ENCODE results near the gene CCNYL1.
"Not testable (repeated sequence)": the region's sequence is repeated elsewhere in the genome, so short reads cannot be mapped to it uniquely, and the experiment has no call there.

The CCNYL1 gene

GRCh38 chr2:207688597-207688996 is 22.8 kb upstream of the CCNYL1 start:
- Mint-ChIP-seq H3K9me3 (no peaks in the 10 kb centered on the region), H3K4me1 (ENCODE audit: low read depth) (peaks cover 7% of the 10 kb centered on the region), H3K36me3 (ENCODE audit: low read depth) (no peaks in the 10 kb centered on the region), H3K4me3 (no peak overlapping the region), H3K27ac (no peak overlapping the region), H3K27me3 (ENCODE audit: low read depth) (peaks cover under 1% of the 10 kb centered on the region)
- no peak for DNase-seq (ENCODE audit: low spot score)

GRCh38 chr2:207690845-207691461 is 20.5 kb upstream of the CCNYL1 start:
- not testable (repeated sequence) for H3K4me1 Mint-ChIP-seq (ENCODE audit: low read depth); H3K4me3 Mint-ChIP-seq; DNase-seq (ENCODE audit: low spot score); H3K9me3 Mint-ChIP-seq; H3K36me3 Mint-ChIP-seq (ENCODE audit: low read depth); H3K27ac Mint-ChIP-seq; H3K27me3 Mint-ChIP-seq (ENCODE audit: low read depth)

GRCh38 chr2:207692206-207693065 is 19.0 kb upstream of the CCNYL1 start:
- H3K27me3 Mint-ChIP-seq (ENCODE audit: low read depth), result peaks cover 1% of the 10 kb centered on the region
- no peaks in the 10 kb centered on the region for H3K36me3 Mint-ChIP-seq (ENCODE audit: low read depth)
- peaks cover 9% of the 10 kb centered on the region for H3K4me1 Mint-ChIP-seq (ENCODE audit: low read depth)
- DNase-seq (ENCODE audit: low spot score), result peak; percentile 19
- no peak overlapping the region for H3K27ac Mint-ChIP-seq
- H3K9me3 Mint-ChIP-seq, result no peaks in the 10 kb centered on the region
- no peak overlapping the region for H3K4me3 Mint-ChIP-seq

DNA sequence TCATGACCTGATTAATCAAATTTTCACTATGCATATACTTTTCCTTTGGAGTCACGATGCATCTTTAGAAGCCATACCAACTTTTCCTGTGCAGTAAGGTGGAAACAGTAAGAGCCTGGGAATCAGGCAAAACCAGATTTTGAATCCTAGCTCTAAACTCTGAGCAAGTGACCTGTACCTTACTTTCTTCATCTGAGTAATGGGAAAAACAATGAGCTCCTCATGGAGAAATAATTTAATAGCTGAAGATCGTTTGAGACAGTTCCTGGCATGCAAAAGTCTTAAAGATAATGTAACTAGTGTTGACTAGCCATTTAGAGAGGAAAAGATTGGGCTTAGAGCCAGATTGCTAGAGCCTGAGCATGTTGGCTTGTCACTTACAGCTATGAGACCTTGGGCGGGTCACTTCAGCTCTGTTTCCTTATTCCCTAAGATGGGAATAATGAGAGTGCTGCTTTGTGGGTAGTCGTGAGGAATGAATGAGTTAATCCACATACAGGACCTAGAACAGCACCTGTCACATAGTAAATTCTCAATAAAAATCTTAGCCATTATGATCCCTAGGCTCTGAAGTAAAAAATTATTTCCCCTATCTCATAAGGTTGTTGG is 17.7 kb upstream of the CCNYL1 start:
- Mint-ChIP-seq H3K9me3 (no peaks in the 10 kb centered on the region), H3K36me3 (ENCODE audit: low read depth) (no peaks in the 10 kb centered on the region), H3K27me3 (ENCODE audit: low read depth) (peaks cover 5% of the 10 kb centered on the region), H3K4me1 (ENCODE audit: low read depth) (peaks cover 5% of the 10 kb centered on the region), H3K4me3 (no peak overlapping the region), H3K27ac (no peak overlapping the region)
- DNase-seq (ENCODE audit: low spot score), result no peak

DNA sequence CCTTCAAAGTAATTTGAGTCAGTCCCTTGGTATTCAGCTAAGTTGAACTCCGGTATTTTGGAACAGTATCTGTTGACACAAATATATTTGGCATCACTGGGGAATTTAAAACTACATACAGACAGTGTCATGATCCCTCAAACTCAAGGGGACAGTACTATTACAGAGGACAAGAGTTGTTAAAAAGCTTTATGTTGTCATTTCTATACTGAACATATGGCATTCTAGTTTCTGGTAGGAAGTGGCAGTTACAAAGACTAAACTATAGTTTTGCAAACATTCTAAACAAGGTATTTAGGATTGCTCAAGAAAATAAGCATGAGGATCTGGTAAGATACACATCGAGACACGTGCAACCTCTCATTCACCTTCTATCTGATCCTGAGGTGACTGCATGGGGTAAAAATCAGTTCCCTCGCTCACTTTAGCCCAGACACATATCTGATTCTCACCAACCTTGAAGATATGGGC is 16.6 kb upstream of the CCNYL1 start:
- H3K9me3 Mint-ChIP-seq, result no peaks in the 10 kb centered on the region
- peaks cover 5% of the 10 kb centered on the region for H3K4me1 Mint-ChIP-seq (ENCODE audit: low read depth)
- no peak overlapping the region for H3K27ac Mint-ChIP-seq
- H3K4me3 Mint-ChIP-seq, result no peak overlapping the region
- no peaks in the 10 kb centered on the region for H3K36me3 Mint-ChIP-seq (ENCODE audit: low read depth)
- peaks cover 5% of the 10 kb centered on the region for H3K27me3 Mint-ChIP-seq (ENCODE audit: low read depth)
- no peak for DNase-seq (ENCODE audit: low spot score)

DNA sequence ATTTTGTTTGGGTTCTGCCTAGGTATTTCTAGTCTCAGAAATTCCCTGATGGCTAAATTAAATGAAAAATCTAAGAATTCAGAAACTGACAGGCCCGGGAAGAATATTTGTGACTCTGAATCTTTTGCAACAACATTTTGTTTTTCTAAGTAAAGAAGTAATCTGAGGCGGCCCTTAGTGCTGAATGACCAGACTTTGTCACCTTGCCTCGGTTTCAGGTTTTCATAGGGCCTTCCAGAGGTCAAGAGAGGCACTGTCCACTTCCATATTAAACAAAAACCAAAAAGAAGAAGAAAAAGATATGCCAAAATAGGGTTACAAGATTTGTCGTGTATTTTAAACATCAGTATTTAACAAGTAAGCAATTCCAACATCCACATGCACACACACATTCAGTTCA is 16.1 kb upstream of the CCNYL1 start:
- H3K4me3 Mint-ChIP-seq, result no peak overlapping the region

GRCh38 chr2:207696911-207697310 is 14.5 kb upstream of the CCNYL1 start:
- not testable (repeated sequence) for H3K4me3 Mint-ChIP-seq; DNase-seq (ENCODE audit: low spot score); H3K27me3 Mint-ChIP-seq (ENCODE audit: low read depth); H3K27ac Mint-ChIP-seq; H3K9me3 Mint-ChIP-seq; H3K36me3 Mint-ChIP-seq (ENCODE audit: low read depth); H3K4me1 Mint-ChIP-seq (ENCODE audit: low read depth)

More for the DNA sequence above, 16.1 kb upstream of the CCNYL1 start:
- Mint-ChIP-seq H3K9me3 (no peaks in the 10 kb centered on the region), H3K27me3 (ENCODE audit: low read depth) (peaks cover 5% of the 10 kb centered on the region), H3K27ac (no peak overlapping the region), H3K36me3 (ENCODE audit: low read depth) (no peaks in the 10 kb centered on the region), H3K4me1 (ENCODE audit: low read depth) (peaks cover 5% of the 10 kb centered on the region)
- no peak for DNase-seq (ENCODE audit: low spot score)

GRCh38 chr2:207697411-207697810 is 14.0 kb upstream of the CCNYL1 start:
- no peaks in the 10 kb centered on the region for H3K36me3 Mint-ChIP-seq (ENCODE audit: low read depth)
- DNase-seq (ENCODE audit: low spot score), result no peak
- peaks cover 2% of the 10 kb centered on the region for H3K4me1 Mint-ChIP-seq (ENCODE audit: low read depth)
- no peak overlapping the region for H3K27ac Mint-ChIP-seq
- H3K4me3 Mint-ChIP-seq, result no peak overlapping the region
- no peaks in the 10 kb centered on the region for H3K9me3 Mint-ChIP-seq
- peaks cover 5% of the 10 kb centered on the region for H3K27me3 Mint-ChIP-seq (ENCODE audit: low read depth)

DNA sequence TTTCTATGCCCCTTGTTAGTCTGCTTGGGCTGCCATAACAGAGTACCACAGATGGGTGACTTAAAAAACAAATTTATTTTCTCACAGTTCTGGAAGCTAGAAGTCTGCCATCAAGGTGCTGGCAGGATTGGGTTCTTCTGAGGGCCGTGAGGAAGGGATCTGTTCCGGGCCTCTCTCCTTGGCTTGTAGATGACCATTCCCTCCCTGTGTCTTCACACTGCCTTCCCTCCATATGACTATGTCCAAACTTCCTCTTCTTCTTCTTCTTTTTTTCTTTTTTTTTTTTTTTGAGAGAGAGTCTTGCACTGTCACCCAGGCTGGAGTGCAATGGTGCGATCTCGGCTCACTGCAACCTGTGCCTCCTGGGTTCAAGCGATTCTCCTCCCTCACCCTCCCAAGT is 13.1 kb upstream of the CCNYL1 start:
- Mint-ChIP-seq H3K4me3 (no peak overlapping the region), H3K9me3 (no peaks in the 10 kb centered on the region), H3K27me3 (ENCODE audit: low read depth) (peaks cover 5% of the 10 kb centered on the region), H3K4me1 (ENCODE audit: low read depth) (peaks cover 2% of the 10 kb centered on the region), H3K36me3 (ENCODE audit: low read depth) (no peaks in the 10 kb centered on the region), H3K27ac (no peak overlapping the region)
- no peak for DNase-seq (ENCODE audit: low spot score)

DNA sequence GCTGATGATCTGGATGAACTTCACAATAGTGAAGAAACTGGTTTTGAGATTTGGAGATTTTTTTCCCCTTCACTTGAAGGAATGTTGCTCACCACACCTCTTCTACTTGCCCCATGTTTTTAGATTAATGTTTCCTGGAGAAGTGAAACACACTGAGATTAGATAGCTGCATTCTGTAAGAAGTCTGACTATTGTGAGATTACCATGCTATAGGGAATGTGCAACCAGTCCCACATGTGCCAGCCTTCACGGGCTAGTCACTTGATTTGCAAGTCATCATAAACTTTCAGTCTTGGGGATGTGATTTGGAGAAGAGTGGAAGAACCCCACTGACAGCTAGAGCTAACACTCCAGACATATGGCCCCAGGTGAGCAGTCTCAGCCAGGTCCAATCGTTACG is 7.4 kb upstream of the CCNYL1 start:
- Mint-ChIP-seq H3K4me3 (no peak overlapping the region), H3K4me1 (ENCODE audit: low read depth) (peaks cover 7% of the 10 kb centered on the region), H3K27me3 (ENCODE audit: low read depth) (peaks cover 10% of the 10 kb centered on the region), H3K9me3 (no peaks in the 10 kb centered on the region), H3K27ac (no peak overlapping the region), H3K36me3 (ENCODE audit: low read depth) (no peaks in the 10 kb centered on the region)
- DNase-seq (ENCODE audit: low spot score), result no peak

DNA sequence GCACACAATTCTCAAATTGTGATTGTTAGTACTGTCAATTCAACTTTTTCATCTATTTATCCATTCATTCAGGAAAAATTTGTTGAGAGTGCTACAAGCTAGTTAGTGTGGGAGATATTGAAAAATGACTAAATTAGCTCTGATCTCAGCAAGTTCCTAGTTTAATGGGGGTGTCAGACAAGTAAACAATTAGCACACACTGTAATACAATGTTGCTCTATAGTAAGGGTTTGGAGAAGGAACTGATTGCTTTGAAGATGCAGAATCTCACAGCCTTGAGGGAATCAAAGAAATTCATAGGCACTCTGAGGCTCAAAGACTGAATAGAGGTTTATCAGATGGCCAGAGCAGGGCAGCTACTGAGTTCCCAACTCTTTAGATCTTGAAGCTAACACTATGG is 6.8 kb upstream of the CCNYL1 start:
- no peaks in the 10 kb centered on the region for H3K9me3 Mint-ChIP-seq
- H3K27me3 Mint-ChIP-seq (ENCODE audit: low read depth), result peaks cover 10% of the 10 kb centered on the region
- no peak for DNase-seq (ENCODE audit: low spot score)
- H3K4me3 Mint-ChIP-seq, result no peak overlapping the region
- H3K36me3 Mint-ChIP-seq (ENCODE audit: low read depth), result no peaks in the 10 kb centered on the region
- no peak overlapping the region for H3K27ac Mint-ChIP-seq
- peaks cover 7% of the 10 kb centered on the region for H3K4me1 Mint-ChIP-seq (ENCODE audit: low read depth)

DNA sequence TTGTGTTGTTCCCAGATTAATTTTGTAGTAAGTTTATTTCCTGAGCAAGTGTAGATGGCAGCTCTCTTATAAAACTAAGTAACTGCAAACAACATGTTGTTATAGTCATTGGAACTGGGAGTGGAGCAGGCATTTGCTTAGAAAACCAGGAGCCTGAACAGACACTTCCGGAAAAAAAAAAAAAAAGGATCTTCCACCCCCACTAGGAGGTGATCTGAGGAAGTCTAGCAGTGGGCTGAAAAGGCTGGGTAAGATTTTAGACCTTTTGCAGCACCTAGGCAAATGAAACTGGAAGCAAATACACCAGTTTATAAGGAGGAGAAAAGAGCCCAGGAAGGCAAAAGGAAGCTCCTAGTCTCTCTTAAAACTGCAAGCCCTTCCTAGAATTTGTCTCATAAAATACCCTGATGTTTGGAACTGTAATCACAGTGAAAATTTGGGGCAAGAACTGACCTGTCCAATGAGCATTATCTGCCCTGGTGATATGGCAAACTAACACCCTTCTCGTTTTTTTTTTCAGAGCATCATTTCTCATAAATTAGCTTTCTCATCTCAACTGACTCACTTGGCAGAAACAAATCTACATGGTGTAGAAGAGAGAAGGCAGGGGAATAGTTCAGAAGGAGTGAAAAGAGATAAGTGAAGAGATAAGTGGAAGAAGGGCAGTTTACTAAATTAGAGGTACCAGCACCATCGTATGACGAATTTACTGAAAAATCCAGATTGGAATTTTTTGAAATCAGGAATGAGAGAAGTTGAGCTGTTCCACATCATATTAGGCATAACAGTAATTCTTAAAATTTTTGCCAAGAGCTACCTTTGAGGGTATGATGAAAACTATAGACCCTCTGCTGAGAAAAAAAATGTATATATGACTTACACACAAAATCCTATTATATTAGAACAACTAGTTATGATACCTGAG is 4.2 kb upstream of the CCNYL1 start:
- H3K36me3 Mint-ChIP-seq (ENCODE audit: low read depth), result no peaks in the 10 kb centered on the region
- peaks cover 13% of the 10 kb centered on the region for H3K4me1 Mint-ChIP-seq (ENCODE audit: low read depth)
- no peaks in the 10 kb centered on the region for H3K9me3 Mint-ChIP-seq
- H3K4me3 Mint-ChIP-seq, result no peak overlapping the region
- DNase-seq (ENCODE audit: low spot score), result no peak
- no peak overlapping the region for H3K27ac Mint-ChIP-seq
- H3K27me3 Mint-ChIP-seq (ENCODE audit: low read depth), result peaks cover 10% of the 10 kb centered on the region

GRCh38 chr2:207711750-207712530 is 500 bp downstream of the CCNYL1 start:
- Mint-ChIP-seq H3K27me3 (ENCODE audit: low read depth) (peaks cover 3% of the 10 kb centered on the region), H3K9me3 (no peaks in the 10 kb centered on the region), H3K4me3 (peak overlapping the region; percentile 99), H3K36me3 (ENCODE audit: low read depth) (peaks cover 4% of the 10 kb centered on the region), H3K4me1 (ENCODE audit: low read depth) (peaks cover 27% of the 10 kb centered on the region), H3K27ac (peak overlapping the region; percentile 85)
- peak; percentile 52 for DNase-seq (ENCODE audit: low spot score)

All from T-helper 2 cell treated with Interferon-gamma antibody and Interleukin-4, amounts not matched to agents 5 μg/mL and 100 μg/mL, for 36 hours (primary cell).